Type B pancreatic cell (in vitro differentiated cells): ENCODE measurements around the gene GALNT13. TPM values are rescaled to one million over a fixed set of nuclear protein-coding genes. Genes with fewer than 3 reads are reported as not detected.

Experiments used
- DNase-seq: peaks from one replicate; pipeline ENCODE4 v3.0.0; 2021; ENCODE audit warnings: mixed read lengths; ENCODE audit not compliant: unreplicated experiment; ENCODE audit errors: extremely low spot score
- H3K27ac Mint-ChIP-seq: 2 replicates; pipeline ENCODE4 v1.8.0; 2021; ENCODE audit warnings: mild to moderate bottlenecking, mixed read lengths
- H3K27me3 Mint-ChIP-seq: 2 replicates; pipeline ENCODE4 v1.8.0; 2021; ENCODE audit warnings: mixed read lengths
- H3K36me3 Mint-ChIP-seq: 2 replicates; pipeline ENCODE4 v1.8.0; 2021; ENCODE audit warnings: mixed read lengths
- H3K4me1 Mint-ChIP-seq: one replicate; pipeline ENCODE4 v1.8.0; 2021; ENCODE audit warnings: mixed read lengths; ENCODE audit not compliant: unreplicated experiment
- H3K4me3 Mint-ChIP-seq: 2 replicates; pipeline ENCODE4 v1.8.0; 2021; ENCODE audit warnings: mild to moderate bottlenecking, mixed read lengths
- H3K9me3 Mint-ChIP-seq: 2 replicates; pipeline ENCODE4 v1.8.0; 2021; ENCODE audit warnings: mixed read lengths
- CTCF ChIP-seq: fragments of 200-600 bp; sonication (generic); conservative IDR thresholded peaks from 2 replicates; pipeline ENCODE4 v1.5.0; 2021; ENCODE audit warnings: antibody characterized with exemption, mild to moderate bottlenecking
- total RNA-seq: library from RNA; stranded (reverse); gene quantifications from 2 replicates; pipeline ENCODE4 v1.2.1, GENCODE V29; 2021; ENCODE audit warnings: low replicate concordance

GALNT13 gene
- total RNA-seq, 1 donor from 2014 or later = 5.9 TPM

GRCh38 chr2:154263206-154263605 is 391.5 kb downstream of the GALNT13 start:
- Mint-ChIP-seq H3K27ac (no peak overlapping the region), H3K4me3 (no peak overlapping the region), H3K4me1 (no peaks in the 10 kb centered on the region), H3K27me3 (no peaks in the 10 kb centered on the region), H3K9me3 (no peaks in the 10 kb centered on the region), H3K36me3 (no peaks in the 10 kb centered on the region)
- no peak for DNase-seq
- no peak for TF ChIP-seq CTCF

GRCh38 chr2:154264024-154264423 is 392.3 kb downstream of the GALNT13 start:
- no peak overlapping the region for H3K27ac Mint-ChIP-seq
- H3K4me1 Mint-ChIP-seq = no peaks in the 10 kb centered on the region
- H3K36me3 Mint-ChIP-seq = no peaks in the 10 kb centered on the region
- H3K9me3 Mint-ChIP-seq = no peaks in the 10 kb centered on the region
- no peak for DNase-seq
- no peak for TF ChIP-seq CTCF
- no peaks in the 10 kb centered on the region for H3K27me3 Mint-ChIP-seq
- H3K4me3 Mint-ChIP-seq = no peak overlapping the region

GRCh38 chr2:154267983-154268382 is 396.3 kb downstream of the GALNT13 start:
- H3K9me3 Mint-ChIP-seq = no peaks in the 10 kb centered on the region
- H3K36me3 Mint-ChIP-seq = no peaks in the 10 kb centered on the region
- no peaks in the 10 kb centered on the region for H3K4me1 Mint-ChIP-seq
- no peak overlapping the region for H3K4me3 Mint-ChIP-seq
- no peak overlapping the region for H3K27ac Mint-ChIP-seq
- H3K27me3 Mint-ChIP-seq = no peaks in the 10 kb centered on the region
- no peak for TF ChIP-seq CTCF
- DNase-seq = no peak

- Mint-ChIP-seq H3K27me3 (peaks cover 6% of the 10 kb centered on the region), H3K27ac (no peak overlapping the region), H3K36me3 (no peaks in the 10 kb centered on the region), H3K4me3 (no peak overlapping the region), H3K9me3 (peaks cover 3% of the 10 kb centered on the region), H3K4me1 (no peaks in the 10 kb centered on the region)
- no peak for TF ChIP-seq CTCF
- no peak for DNase-seq
Observed at GRCh38 chr2:154280543-154280942, 408.8 kb downstream of the GALNT13 start.

GRCh38 chr2:154289870-154290269 is 418.1 kb downstream of the GALNT13 start:
- Mint-ChIP-seq H3K27ac (no peak overlapping the region), H3K4me3 (no peak overlapping the region), H3K9me3 (peaks cover 9% of the 10 kb centered on the region), H3K36me3 (peaks cover 6% of the 10 kb centered on the region), H3K4me1 (no peaks in the 10 kb centered on the region), H3K27me3 (no peaks in the 10 kb centered on the region)
- TF ChIP-seq CTCF = no peak
- DNase-seq = no peak

GRCh38 chr2:154291511-154291910 is 419.8 kb downstream of the GALNT13 start:
- H3K27me3 Mint-ChIP-seq = no peaks in the 10 kb centered on the region
- peaks cover 6% of the 10 kb centered on the region for H3K36me3 Mint-ChIP-seq
- H3K9me3 Mint-ChIP-seq = peaks cover 9% of the 10 kb centered on the region
- H3K27ac Mint-ChIP-seq = no peak overlapping the region
- no peaks in the 10 kb centered on the region for H3K4me1 Mint-ChIP-seq
- TF ChIP-seq CTCF = no peak
- DNase-seq = no peak
- H3K4me3 Mint-ChIP-seq = no peak overlapping the region
